Adipocyte (in vitro differentiated cells): ENCODE data around the gene TRIL.

Experiments used
- DNase-seq: peaks from one replicate; pipeline ENCODE4 v3.0.0-alpha.2; 2015; ENCODE audit warnings: low read depth
- H3K27me3 ChIP-seq: replicated peaks from 2 replicates; pipeline ENCODE4 v1.7.0; 2013; ENCODE audit warnings: mild to moderate bottlenecking, low read length, moderate library complexity; ENCODE audit not compliant: control insufficient read depth, insufficient read depth
- H3K36me3 ChIP-seq: 2 replicates; pipeline ENCODE4 v1.7.0; 2013; ENCODE audit warnings: low read length, mild to moderate bottlenecking, moderate library complexity; ENCODE audit not compliant: control insufficient read depth, insufficient read depth, severe bottlenecking
- H3K4me1 ChIP-seq: 2 replicates; pipeline ENCODE4 v1.7.0; 2013; ENCODE audit warnings: mild to moderate bottlenecking, low read length, moderate library complexity; ENCODE audit not compliant: control insufficient read depth, insufficient read depth
- H3K4me3 ChIP-seq: 2 replicates; pipeline ENCODE4 v1.7.0; 2013; ENCODE audit warnings: mild to moderate bottlenecking, low read length, moderate library complexity
- H3K9ac ChIP-seq: 2 replicates; pipeline ENCODE4 v1.7.0; 2013; ENCODE audit warnings: mild to moderate bottlenecking, low read length, moderate library complexity
- H3K9me3 ChIP-seq: 2 replicates; pipeline ENCODE4 v1.7.0; 2013; ENCODE audit warnings: mild to moderate bottlenecking, low read length, moderate library complexity; ENCODE audit not compliant: control insufficient read depth

The TRIL gene

DNA sequence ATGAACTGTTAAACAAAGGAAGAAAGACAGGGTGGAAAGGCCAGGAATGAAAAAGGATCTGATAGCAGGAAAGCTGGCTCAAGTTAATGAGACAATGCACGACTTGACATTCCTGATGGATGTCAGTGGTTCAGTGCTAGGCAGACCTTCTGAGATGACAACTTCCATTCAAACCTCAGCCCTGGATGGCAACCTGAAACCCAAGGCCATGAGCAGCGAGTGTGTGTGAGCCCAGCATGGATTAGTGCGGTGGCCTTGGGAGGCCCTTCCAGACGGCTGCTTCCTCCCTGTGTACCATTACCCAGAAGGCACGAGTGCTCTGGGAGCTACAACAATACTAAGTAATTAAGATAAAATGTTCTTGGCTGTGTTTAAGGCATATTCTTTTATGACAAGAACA is 18.8 kb downstream of the TRIL start:
- no peak overlapping the region for H3K4me3 ChIP-seq
- H3K4me1 ChIP-seq, result no peaks in the 10 kb centered on the region
- H3K27me3 ChIP-seq, result peaks cover 13% of the 10 kb centered on the region
- DNase-seq, result no peak
- H3K9ac ChIP-seq, result no peak overlapping the region
- peaks cover 6% of the 10 kb centered on the region for H3K9me3 ChIP-seq
- no peaks in the 10 kb centered on the region for H3K36me3 ChIP-seq

DNA sequence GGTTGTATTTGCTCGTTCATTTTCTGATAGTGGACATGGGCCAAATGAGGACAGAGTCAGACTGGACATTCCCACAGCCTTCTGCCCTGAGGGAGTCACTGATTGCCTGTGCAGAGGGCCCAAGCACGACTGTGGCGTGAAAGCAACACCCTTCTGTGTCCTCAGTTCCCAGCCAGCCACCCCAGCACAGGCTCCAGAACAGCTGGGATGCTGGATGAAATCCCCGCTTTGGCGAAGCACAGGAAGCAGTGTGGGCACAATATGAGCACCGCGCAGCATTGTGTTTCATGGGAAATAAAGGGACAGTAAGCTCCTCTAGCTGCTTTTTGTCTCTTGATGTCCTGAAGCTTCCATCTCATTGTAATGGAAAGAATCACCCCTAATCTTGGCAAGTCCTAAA is 20.5 kb downstream of the TRIL start:
- DNase-seq, result no peak
- H3K4me3 ChIP-seq, result no peak overlapping the region
- peaks cover 24% of the 10 kb centered on the region for H3K27me3 ChIP-seq
- H3K9ac ChIP-seq, result no peak overlapping the region
- H3K4me1 ChIP-seq, result peaks cover 5% of the 10 kb centered on the region
- no peaks in the 10 kb centered on the region for H3K36me3 ChIP-seq
- peaks cover 6% of the 10 kb centered on the region for H3K9me3 ChIP-seq

DNA sequence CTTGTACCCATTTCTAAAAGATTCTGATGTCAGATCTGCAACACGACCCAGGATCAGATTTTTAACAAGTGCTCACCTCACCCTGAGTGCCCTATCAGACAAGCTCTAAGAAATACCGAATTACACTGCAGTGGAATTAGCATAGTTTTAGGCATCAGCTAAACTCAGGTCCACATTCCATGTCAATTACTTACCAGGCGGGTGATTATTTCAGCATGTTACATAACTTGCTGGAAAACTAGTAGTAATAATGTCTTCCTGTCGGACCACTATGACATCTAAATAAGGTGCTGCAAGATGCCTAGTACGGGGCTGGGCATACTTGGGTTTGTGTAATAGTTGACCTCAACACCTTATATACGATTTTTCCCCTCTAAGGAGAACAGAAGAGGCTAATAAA is 21.0 kb downstream of the TRIL start:
- Histone ChIP-seq H3K4me1 (peaks cover 5% of the 10 kb centered on the region), H3K9ac (no peak overlapping the region), H3K36me3 (no peaks in the 10 kb centered on the region), H3K4me3 (no peak overlapping the region), H3K9me3 (peaks cover 6% of the 10 kb centered on the region), H3K27me3 (peaks cover 24% of the 10 kb centered on the region)
- no peak for DNase-seq

DNA sequence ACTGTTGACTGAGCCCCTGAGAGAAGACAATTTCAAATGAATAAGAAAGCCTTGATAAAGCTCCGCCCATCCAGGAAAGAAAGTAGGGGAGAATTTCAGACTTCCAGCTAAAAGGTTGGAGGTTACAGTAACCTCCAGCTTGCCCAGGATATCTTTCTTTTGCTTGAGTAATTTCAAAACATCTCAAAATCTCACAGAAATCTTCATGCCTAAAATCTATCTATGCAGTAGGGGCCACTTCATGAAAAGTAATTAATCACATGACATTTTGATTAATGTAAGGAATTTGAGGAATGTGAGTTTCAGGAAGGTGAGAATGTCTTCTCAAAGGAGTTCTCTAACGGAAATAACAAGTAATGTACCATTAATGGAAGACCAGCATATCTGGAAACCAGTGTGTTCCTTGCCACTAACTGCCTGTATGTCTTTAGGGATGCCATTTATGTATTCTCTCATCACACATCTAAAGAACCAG is 24.2 kb downstream of the TRIL start:
- Histone ChIP-seq H3K9me3 (peaks cover 6% of the 10 kb centered on the region), H3K27me3 (peaks cover 21% of the 10 kb centered on the region), H3K36me3 (no peaks in the 10 kb centered on the region), H3K4me3 (no peak overlapping the region), H3K9ac (no peak overlapping the region), H3K4me1 (peaks cover 5% of the 10 kb centered on the region)
- DNase-seq, result no peak

DNA sequence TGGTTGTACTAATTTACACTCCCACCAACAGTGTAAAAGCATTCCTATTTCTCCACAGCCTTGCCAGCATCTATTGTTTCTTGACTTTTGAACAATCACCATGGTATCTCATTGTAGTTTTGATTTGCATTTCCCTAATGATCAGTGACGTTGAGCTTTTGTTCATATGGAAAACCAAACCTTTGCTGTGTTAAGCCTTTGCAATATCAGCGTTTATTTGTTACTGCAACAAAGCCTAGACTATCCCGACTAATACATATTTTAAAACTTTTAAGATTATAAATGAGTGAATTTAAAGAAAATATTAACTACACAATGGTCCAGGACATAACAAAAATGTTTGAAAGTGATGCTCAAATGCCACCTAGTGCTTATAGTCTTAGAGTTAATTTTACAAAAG is 26.6 kb downstream of the TRIL start:
- peaks cover 6% of the 10 kb centered on the region for H3K9me3 ChIP-seq
- no peaks in the 10 kb centered on the region for H3K36me3 ChIP-seq
- peaks cover 9% of the 10 kb centered on the region for H3K4me1 ChIP-seq
- H3K27me3 ChIP-seq, result peaks cover 16% of the 10 kb centered on the region
- no peak overlapping the region for H3K4me3 ChIP-seq
- no peak overlapping the region for H3K9ac ChIP-seq
- DNase-seq, result no peak

DNA sequence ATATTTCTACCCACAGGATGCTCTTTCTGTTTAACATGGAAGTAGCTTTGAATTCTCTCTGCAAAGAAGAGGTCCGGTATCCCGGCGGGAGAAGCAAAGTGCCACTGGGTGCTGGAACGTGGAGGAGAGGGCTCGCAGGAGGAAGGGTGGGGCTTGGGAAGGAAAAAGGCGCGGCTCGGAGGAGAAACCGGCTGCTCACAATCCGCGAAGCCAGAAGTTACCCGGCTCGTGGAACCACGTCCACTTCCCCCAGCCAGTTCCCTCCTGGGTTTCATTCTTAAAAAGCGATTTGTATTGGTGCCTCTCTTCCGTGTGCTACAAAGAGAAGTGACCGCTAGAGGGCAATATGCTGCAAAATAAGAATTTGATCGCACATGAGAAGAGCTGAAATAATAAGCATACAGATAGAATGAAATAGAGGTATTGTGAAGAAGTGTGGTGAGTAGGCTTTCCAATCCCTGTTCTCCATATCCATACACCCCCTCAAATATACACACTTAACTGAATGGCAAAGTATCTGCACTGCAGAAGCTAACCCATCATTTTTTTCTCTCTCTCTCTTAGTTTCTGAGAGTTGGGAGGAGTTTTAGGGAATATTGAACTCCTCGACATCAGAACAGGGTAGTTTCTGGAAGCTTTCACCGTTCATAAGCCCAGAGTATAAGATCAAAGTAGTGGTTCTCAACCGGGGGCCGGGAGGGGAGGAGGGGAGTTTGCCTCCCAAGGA is 31.1 kb downstream of the TRIL start:
- Histone ChIP-seq H3K9me3 (no peaks in the 10 kb centered on the region), H3K4me1 (peaks cover 15% of the 10 kb centered on the region), H3K9ac (peak overlapping the region; percentile 66), H3K4me3 (peak overlapping the region; percentile 85), H3K27me3 (no peaks in the 10 kb centered on the region), H3K36me3 (no peaks in the 10 kb centered on the region)
- DNase-seq, result peak; percentile 97

DNA sequence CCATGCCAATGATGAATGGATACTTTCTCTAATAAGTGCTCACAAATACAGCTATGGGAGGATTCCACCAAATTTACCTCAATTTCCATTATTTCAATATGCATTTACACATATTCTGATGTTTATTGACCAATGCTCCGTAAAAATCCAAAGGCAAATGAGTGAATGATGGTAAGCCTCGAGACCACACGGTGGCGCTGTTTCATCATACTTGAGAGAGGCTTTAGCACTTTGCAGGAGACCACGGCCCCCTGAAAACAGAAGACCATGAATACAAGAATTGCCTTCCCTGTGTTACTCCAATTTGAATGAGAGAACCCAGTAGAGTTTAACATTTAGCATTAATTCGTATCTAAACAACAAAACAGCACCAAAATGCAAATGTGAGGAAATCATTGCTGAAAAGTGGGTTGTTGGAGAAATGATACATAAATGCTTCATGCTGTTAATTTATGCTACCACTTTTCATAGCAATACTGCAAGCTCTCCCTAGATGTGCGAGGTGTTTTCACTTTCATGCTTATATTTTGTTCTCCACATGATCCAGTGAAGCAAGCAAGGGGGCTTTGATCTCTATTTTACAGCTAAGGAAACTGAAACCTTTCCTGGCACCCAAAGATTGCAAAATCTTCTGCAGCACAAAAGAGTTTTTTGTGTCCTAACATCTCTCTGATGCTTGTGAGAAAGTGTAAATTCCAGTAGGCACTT is 35.4 kb downstream of the TRIL start:
- H3K9me3 ChIP-seq, result no peaks in the 10 kb centered on the region
- H3K4me3 ChIP-seq, result no peak overlapping the region
- H3K36me3 ChIP-seq, result no peaks in the 10 kb centered on the region
- H3K9ac ChIP-seq, result no peak overlapping the region
- DNase-seq, result peak; percentile 95
- H3K27me3 ChIP-seq, result no peaks in the 10 kb centered on the region
- peaks cover 17% of the 10 kb centered on the region for H3K4me1 ChIP-seq

DNA sequence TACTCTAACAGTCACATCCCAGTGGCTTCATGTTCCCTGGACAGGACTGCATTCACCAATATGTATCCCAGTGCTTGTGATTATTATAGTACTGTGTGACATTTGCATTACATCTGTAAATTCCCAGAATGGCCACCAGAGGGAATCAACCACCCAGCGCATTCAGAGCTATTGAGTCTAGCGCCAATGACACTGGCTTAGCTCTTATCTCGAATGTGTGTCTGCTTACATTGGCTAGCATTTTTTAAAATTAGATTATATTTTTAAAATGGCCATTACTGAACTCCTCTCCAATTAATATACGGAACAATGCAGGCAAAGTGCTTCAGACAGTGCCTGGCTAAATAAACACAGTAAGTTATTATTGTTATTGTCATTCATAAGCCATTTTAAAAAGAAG is 36.3 kb downstream of the TRIL start:
- Histone ChIP-seq H3K4me3 (no peak overlapping the region), H3K4me1 (peaks cover 16% of the 10 kb centered on the region), H3K9ac (no peak overlapping the region), H3K9me3 (no peaks in the 10 kb centered on the region), H3K36me3 (no peaks in the 10 kb centered on the region), H3K27me3 (no peaks in the 10 kb centered on the region)
- peak; percentile 89 for DNase-seq

DNA sequence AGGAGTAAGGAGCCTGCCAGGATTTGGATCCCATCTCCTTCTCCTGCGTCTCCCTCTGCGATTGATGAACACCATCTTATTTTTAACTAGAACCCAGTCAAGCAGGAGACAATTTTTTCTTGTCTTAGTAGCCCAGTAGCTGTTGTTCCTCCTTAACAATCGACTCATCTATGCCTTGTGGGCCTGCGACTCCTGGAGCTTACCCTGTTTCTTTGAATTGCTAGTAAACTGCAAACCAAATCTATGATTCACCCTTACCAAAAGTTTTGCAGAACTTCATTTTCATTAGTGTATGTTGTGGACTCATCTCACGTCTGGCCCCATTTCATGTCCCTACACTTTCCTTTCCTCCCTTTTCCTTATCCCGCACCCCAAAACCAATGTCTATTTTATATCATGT is 37.7 kb downstream of the TRIL start:
- H3K27me3 ChIP-seq, result no peaks in the 10 kb centered on the region
- H3K36me3 ChIP-seq, result no peaks in the 10 kb centered on the region
- DNase-seq, result no peak
- no peak overlapping the region for H3K4me3 ChIP-seq
- H3K9ac ChIP-seq, result no peak overlapping the region
- H3K4me1 ChIP-seq, result peaks cover 12% of the 10 kb centered on the region
- H3K9me3 ChIP-seq, result no peaks in the 10 kb centered on the region

DNA sequence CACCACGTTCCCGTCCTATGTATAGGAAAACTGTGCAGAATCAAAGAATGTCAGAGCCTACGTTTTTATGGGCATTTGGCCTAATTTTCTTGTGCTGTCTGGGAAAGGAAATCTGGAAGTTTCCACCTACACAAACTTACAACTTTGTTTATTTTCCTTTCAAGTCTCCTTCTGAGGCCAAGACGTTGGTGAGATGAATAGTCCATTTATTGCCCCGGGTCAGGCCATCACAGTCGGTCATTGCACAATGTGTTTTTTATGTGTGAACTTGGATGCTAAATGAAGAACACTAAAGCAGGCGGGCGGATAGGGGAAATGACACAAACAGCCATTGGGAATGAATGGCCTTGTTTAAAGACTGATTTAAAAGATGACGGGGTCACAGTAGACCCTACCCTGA is 38.6 kb downstream of the TRIL start:
- Histone ChIP-seq H3K27me3 (no peaks in the 10 kb centered on the region), H3K4me3 (no peak overlapping the region), H3K9me3 (no peaks in the 10 kb centered on the region), H3K36me3 (no peaks in the 10 kb centered on the region), H3K9ac (no peak overlapping the region), H3K4me1 (peaks cover 12% of the 10 kb centered on the region)
- DNase-seq, result peak; percentile 9

DNA sequence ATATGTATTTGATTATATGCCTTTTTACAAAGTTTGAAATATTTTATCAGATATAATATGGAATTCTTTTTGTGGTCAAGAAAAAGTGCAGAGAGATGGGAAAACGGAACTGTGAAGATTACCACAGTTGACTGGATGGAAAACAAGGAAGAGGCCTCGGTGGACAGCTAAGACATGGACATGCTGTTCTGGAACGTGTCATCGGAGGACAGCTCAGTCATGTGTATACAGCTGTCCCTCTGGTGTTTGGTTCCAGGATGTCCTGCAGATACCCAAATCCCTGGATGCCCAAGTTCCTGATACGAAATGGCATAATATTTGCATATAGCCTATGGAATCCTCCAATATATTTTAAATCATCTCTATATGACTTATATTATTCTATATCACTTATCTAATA is 49.4 kb downstream of the TRIL start:
- DNase-seq, result no peak
- Histone ChIP-seq H3K4me1 (peaks cover 4% of the 10 kb centered on the region), H3K9me3 (peaks cover 9% of the 10 kb centered on the region), H3K4me3 (no peak overlapping the region), H3K36me3 (no peaks in the 10 kb centered on the region), H3K9ac (no peak overlapping the region), H3K27me3 (no peaks in the 10 kb centered on the region)
